GM12891 (cell line): Measurements from ENCODE around the gene BBS2.

Experiments
- DNase-seq: peaks from one replicate; pipeline ENCODE4 v3.0.0; 2011; ENCODE audit warnings: low spot score; ENCODE audit not compliant: insufficient read length
- FAIRE-seq: peaks from 2 replicates; lab custom pipeline; 2011; peaks lifted over from hg19 to GRCh38; lab: Jason Lieb, UNC
- PAX5 ChIP-seq: IDR thresholded peaks from 2 replicates; pipeline ENCODE4 v1.6.1; 2011; ENCODE audit warnings: low read length, moderate library complexity, mild to moderate bottlenecking; ENCODE audit not compliant: insufficient read depth, severe bottlenecking
- POLR2A ChIP-seq: IDR thresholded peaks from 2 replicates; pipeline ENCODE4 v1.6.1; 2011; ENCODE audit warnings: low read depth, low read length, control low read depth
- POLR2AphosphoS5 ChIP-seq: IDR thresholded peaks from 2 replicates; pipeline ENCODE4 v1.6.1; 2011; ENCODE audit warnings: low read depth, low read length, control low read depth
- POU2F2 ChIP-seq: IDR thresholded peaks from 2 replicates; pipeline ENCODE4 v1.6.1; 2011; ENCODE audit warnings: low read depth, mild to moderate bottlenecking, control low read depth, low read length, moderate library complexity
- SPI1 ChIP-seq: IDR thresholded peaks from 2 replicates; pipeline ENCODE4 v1.6.1; 2011; ENCODE audit warnings: low read depth, low read length, control low read depth
- TAF1 ChIP-seq: IDR thresholded peaks from 2 replicates; pipeline ENCODE4 v1.6.1; 2011; ENCODE audit warnings: low read depth, low read length, control low read depth

Gene BBS2

DNA sequence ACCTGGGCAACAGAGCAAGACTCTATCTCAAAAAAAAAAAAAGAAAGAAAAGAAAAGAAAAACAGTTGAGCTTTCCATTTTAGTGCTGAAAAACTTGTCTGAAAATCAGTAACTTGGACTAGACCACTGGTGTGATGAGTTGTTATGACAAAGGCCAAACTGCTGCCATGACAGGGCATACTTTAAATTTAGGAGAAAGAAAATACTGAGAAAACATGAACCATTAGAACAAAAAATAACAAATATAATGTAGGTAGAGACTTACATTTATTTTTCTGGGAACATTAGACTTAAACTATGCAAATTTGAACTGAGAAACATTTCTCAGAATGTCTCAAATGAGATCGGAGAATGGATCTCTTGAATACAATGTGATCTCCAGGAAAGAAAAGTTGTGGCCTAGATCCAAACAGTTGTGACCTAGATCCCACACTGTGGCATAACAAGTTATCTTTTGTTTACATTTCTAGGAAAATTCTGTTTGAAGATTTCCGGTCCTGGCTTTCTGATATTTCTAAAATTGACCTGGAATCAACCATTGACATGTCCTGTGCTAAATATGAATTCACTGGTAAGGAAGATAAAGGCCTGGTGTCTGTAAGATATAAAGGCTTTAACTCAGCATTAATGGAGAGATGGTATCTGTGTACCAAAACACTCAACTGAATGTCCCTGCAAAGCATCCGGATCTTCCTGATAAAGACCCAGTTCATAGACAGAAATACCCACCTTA is 57.6 kb downstream of the BBS2 start:
- TF ChIP-seq SPI1, result no peak
- TF ChIP-seq POU2F2, result no peak
- TF ChIP-seq PAX5, result no peak
- TF ChIP-seq POLR2AphosphoS5, result no peak
- TF ChIP-seq TAF1, result no peak
- TF ChIP-seq POLR2A, result no peak
- no peak for FAIRE-seq

DNA sequence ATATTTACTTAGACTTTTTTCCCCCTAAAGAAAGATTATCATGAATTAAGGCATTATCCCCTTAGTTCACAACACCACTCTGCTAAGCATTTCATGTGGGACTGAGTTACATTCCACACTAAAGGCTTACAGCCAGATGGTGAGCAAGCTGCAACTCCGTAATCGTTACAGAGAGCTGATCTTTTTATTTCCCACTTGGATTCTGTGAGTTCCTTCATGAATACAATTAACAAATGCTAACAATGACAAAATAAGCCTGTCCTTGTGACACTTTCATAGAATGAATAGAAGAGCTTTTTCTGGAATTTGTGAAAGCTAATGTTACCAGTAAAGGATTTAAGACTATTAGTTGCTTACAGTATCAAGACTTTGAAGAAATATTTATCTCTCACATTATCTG is 59.7 kb downstream of the BBS2 start:
- DNase-seq (no peak), FAIRE-seq (no peak)
- no peak for TF ChIP-seq POLR2A
- no peak for TF ChIP-seq POU2F2

More for the DNA sequence above, 57.6 kb downstream of the BBS2 start:
- DNase-seq, result no peak

DNA sequence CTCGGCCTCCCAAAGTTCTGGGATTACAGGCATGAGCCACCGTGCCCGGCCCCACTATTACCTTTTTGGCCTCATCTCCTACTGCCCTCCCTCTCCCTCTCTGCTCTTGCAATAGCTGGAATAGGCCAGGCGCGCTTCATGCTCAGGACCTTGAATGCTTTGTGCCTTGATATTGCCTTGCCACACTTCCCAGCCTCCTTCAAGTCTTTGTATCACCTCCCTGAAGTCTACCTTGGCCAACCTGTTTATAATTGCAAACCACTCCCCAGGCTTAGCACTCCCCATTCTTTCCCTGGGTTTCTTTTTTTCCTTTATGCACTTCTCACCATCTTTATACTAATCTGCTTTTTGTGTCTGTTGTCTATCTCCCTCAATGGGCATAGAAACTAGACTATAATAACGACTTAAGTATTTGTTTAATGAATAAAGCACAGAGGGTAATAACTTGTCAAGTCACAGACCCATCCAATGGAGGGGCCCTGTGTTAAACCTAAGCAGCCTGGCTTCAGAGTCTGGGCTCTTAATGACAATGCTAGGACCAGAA is 61.8 kb downstream of the BBS2 start:
- no peak for TF ChIP-seq POLR2AphosphoS5
- no peak for TF ChIP-seq PAX5
- TF ChIP-seq POLR2A, result no peak
- TF ChIP-seq SPI1, result no peak
- TF ChIP-seq POU2F2, result no peak
- no peak for TF ChIP-seq TAF1
- DNase-seq (no peak), FAIRE-seq (no peak)

DNA sequence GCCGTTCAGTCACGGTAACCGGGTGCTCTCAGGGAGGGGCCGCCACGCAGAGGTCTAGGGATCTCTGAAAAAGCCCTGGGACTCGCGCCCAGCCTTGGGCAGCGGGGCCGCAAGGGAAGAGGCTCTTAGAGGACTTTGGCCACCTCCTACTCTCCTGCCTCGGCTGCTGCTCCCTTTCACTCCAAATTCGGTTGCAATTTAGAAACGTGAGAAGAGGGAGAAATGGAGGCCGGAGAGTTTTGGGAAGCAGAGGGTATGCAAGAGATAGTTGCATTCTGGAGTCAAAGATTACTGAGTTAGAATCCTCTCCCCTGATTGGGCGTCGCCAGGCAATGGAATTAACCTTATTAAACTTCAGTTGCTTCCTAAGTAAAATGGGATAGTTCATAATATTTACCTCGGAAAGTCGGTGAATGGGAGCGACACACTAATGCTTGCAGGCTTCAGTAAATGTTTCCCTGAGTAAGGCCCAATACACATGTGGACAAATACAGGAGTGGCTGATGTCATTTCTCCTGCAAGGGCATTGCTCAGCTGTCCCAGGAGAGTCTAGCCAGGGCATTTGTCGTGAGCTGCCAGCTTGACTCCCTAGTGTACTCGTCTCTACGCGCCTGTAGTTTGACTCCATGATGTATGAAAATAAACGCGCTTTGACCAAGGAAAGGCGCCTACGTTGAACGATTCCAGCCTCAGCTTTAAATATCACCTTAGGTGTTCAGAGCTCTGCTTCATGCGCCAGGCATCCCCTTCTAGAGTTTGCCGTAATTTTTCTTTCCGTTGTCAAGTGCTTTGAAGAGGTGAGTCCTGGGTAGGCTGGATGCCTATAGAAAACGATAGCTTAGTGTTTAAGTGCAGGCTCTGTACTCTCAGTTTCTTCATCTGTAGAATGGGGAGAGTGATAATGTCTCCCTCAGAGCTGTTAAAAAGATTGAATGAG is 67.8 kb downstream of the BBS2 start:
- peak; percentile 15 for DNase-seq
- peak; percentile 47 for FAIRE-seq
- TF ChIP-seq SPI1, result no peak
- no peak for TF ChIP-seq POU2F2
- no peak for TF ChIP-seq PAX5
- no peak for TF ChIP-seq POLR2AphosphoS5
- no peak for TF ChIP-seq TAF1
- no peak for TF ChIP-seq POLR2A

DNA sequence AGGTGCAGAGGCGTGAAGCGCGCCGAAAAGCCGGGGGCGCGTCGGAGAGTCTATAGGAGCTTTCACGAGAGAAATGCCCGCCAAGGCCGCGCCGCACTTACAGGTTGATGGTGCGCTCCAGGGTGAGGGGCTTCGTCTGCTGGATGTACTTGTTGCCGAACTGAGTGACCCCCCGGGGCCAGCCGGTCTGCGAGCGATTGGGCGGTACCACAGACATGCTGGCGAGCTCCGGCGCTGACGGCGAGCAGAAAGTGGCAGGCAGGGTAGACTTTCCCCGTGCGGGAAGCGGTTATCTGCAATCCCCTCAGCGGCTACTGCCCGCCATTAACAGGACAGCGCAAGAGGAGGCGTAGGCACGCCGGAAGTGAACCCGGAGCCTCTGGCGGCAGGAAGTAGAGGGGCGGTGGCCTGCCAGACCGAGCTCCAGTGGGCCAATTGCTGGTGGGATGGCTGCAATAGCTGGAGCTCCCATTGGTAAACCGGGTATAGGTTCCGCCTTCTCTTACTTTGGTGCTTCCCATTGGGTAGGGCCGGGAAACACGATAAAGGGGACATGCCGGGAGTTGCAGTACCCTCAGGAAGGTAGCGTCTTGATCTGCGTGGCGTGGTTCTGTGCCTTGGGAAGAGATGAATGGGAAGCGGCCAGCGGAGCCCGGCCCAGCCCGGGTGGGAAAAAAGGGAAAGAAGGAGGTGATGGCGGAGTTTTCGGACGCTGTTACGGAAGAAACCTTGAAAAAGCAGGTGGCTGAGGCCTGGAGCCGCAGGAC is 68.7 kb downstream of the BBS2 start, which contains the start of the genes NUDT21 and OGFOD1:
Gene NUDT21, minus strand, starts transcription at position 347 of the 767 bp plus-strand sequence. Its CDS starts 130 bp downstream, at position 217.
Gene OGFOD1, plus strand, starts transcription at position 569 of the 767 bp plus-strand sequence. Its CDS starts 59 bp downstream, at position 628.
- DNase-seq, result peak; percentile 93
- TF ChIP-seq PAX5 (no peak), POLR2AphosphoS5 (peak; percentile 74), TAF1 (peak; percentile 79; the same call in 1 of the 2 replicates), SPI1 (no peak), POU2F2 (no peak), POLR2A (peak; percentile 68; the same call in 1 of the 2 replicates)
- peak; percentile 97 for FAIRE-seq

DNA sequence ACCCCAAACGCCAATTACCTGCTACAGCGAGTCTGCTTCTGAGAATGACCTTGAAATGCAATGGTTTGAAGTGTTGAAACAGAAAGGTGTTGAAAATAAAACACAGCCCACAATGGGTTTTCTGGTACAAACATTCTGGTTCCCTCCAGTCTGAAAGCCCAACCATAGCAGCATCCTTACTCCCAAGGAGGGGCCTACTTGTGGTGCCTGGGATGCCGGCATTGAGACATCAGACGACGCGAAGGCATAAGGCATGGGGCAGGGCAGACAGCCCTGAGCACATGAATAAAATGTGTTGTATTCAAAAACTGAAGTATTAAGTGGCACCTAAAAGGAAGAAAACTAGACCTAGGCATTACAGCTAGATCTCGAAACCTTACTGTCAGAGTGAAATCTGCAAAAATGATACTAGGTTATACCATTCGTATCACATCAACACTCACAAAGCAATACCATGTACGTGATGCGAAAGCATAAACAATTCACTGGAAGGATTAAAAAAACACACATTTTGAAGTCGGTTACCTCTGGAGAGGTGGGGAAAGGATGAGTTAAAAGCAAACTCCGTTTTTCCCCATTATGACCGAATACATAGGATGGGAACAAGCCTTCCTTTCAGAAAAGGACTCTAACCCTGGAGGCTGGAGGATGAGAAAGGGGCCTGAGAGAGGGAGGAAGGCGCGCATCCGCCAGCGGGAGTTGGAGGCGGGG is 69.4 kb downstream of the BBS2 start:
- no peak for DNase-seq
- peak; percentile 16 for FAIRE-seq
- no peak for TF ChIP-seq SPI1
- TF ChIP-seq POU2F2, result no peak
- no peak for TF ChIP-seq TAF1
- no peak for TF ChIP-seq POLR2A
- no peak for TF ChIP-seq POLR2AphosphoS5
- no peak for TF ChIP-seq PAX5

DNA sequence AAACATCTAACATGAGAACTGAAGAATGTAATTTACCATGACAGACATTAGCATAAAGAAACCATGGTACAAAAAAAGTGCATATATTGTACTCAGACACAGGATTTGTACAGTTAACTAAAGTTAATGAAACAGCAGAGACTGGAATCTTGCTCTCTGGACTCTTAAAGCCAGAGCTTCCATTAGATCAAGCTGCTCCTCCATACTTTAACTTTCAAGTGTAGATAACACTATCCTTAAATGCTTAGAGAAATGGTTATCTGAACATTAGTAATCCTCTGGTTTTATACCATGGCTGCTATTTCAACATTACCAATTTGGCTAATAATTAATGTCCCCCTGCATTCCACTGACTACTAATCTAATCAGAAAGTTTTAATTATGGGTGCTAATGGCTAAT is 71.8 kb downstream of the BBS2 start:
- FAIRE-seq (no peak), DNase-seq (no peak)
- no peak for TF ChIP-seq SPI1
- no peak for TF ChIP-seq POU2F2
- TF ChIP-seq TAF1, result no peak

DNA sequence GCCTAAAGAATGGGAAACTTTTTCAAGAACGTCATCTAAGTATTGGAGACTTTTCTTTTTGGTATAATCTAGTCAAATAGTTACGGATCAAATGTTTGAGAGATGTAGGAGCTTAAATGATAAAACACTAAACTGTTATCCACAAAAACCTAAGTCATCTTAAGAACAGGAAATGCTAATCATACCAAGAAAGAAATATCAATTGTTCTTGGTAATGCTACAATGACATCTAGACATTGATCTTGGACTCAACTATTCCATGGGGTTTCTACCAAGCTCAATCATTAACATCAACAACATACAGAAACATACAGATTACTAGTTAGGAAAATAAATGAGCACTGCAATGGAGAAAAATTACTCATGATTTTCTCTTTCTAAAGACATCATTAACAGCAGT is 72.5 kb downstream of the BBS2 start:
- DNase-seq (no peak), FAIRE-seq (no peak)
- no peak for TF ChIP-seq POLR2A
- no peak for TF ChIP-seq SPI1
- TF ChIP-seq POLR2AphosphoS5, result no peak
- no peak for TF ChIP-seq TAF1
- no peak for TF ChIP-seq POU2F2
- no peak for TF ChIP-seq PAX5
